Measurements from ENCODE around the gene FN1.

GRCh38 chr2:215461836-215462532 is 26.1 kb upstream of the FN1 start:
- TF ChIP-seq EZH2 (IDR thresholded peaks at IDR 0.05; ENCODE audit: borderline replicate concordance, low read depth, low read length, severe bottlenecking): no peak
- TF ChIP-seq, protein P1, sequence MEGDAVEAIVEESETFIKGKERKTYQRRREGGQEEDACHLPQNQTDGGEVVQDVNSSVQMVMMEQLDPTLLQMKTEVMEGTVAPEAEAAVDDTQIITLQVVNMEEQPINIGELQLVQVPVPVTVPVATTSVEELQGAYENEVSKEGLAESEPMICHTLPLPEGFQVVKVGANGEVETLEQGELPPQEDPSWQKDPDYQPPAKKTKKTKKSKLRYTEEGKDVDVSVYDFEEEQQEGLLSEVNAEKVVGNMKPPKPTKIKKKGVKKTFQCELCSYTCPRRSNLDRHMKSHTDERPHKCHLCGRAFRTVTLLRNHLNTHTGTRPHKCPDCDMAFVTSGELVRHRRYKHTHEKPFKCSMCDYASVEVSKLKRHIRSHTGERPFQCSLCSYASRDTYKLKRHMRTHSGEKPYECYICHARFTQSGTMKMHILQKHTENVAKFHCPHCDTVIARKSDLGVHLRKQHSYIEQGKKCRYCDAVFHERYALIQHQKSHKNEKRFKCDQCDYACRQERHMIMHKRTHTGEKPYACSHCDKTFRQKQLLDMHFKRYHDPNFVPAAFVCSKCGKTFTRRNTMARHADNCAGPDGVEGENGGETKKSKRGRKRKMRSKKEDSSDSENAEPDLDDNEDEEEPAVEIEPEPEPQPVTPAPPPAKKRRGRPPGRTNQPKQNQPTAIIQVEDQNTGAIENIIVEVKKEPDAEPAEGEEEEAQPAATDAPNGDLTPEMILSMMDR (IDR thresholded peaks at IDR 0.05; ENCODE audit: extremely low read depth in 1 of 2, insufficient read depth in 1 of 2, low read depth in 1 of 2, low read length in 2 of 2): no peak
- no peak for TF ChIP-seq MAX (IDR thresholded peaks at IDR 0.05; ENCODE audit: insufficient read depth, insufficient read length)
- no peak for TF ChIP-seq JUN (IDR thresholded peaks at IDR 0.05; ENCODE audit: borderline replicate concordance, insufficient read depth, insufficient read length, low read depth)
- TF ChIP-seq POLR2AphosphoS5 (IDR thresholded peaks at IDR 0.05; ENCODE audit: insufficient read depth, low read depth, low read length): no peak
- TF ChIP-seq FOS (IDR thresholded peaks at IDR 0.05; ENCODE audit: borderline replicate concordance, insufficient read depth, low read length): peak; percentile 70
- no peak for TF ChIP-seq POLR2A (IDR thresholded peaks at IDR 0.05; ENCODE audit: low read depth, low read length)

Measured in endothelial cell of umbilical vein (primary cell).